T-helper 22 cell (primary cell): ENCODE data around the gene SMG1.
A peak's percentile ranks its signal among the peaks of the same experiment; 100 is the strongest.

ENCODE experiments used
- DNase-seq: peaks from one replicate; pipeline ENCODE4 v3.0.0-alpha.2; 2020; ENCODE audit warnings: low read depth

Gene SMG1

DNA sequence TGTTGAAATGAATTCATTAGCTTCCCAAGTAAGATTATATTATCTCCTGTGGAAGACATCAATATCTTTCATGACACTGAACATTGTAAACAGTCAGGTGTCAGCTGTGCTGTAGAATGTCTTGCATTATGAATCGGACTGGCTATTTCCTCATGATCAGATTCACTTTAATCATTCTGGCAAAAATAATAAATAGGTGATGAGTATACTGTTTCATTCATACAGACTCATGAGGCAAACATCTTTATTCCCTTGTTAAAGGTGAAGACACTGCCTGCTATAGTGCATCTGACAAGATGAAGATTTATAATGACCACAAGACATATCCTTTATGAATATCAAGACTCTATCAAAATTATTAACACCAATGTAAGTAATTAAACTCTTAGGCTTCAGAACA is 73.6 kb downstream of the SMG1 start:
- DNase-seq = no peak

DNA sequence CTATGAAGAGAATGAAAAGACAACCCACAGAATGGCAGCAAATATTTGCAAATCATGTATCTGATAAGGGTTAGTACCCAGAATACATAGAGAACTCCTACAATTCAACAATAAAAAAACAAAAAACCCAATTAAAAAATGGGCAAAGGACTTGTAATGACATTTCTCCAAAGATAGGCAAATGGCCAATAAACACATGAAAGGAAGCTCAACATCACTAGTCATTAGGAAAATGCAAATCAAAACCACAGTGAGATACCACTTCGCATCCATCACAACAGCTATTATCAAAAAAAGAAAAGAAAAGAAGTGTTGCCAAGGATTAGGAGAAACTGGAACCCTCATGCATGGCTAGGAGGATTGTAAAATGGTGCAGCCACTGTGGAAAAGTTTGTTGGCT is 79.8 kb downstream of the SMG1 start:
- no peak for DNase-seq

DNA sequence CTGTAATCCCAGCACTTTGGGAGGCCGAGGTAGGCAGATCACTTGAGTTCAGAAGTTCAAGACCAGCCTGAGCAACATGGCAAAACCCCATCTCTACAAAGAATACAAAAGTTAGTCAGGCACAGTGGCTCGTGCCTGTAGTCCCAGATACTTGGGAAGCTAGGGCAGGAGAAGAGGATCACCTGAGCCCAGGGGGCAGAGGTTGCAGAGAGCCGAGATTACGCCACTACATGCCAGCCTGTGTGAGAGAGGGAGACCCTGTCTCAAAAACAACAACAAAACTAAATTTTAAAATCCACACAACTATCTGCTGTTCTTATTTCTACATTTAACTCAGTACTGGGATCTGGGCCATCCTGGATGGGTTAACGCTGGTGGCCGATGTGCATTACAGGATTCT is 83.6 kb downstream of the SMG1 start:
- no peak for DNase-seq

DNA sequence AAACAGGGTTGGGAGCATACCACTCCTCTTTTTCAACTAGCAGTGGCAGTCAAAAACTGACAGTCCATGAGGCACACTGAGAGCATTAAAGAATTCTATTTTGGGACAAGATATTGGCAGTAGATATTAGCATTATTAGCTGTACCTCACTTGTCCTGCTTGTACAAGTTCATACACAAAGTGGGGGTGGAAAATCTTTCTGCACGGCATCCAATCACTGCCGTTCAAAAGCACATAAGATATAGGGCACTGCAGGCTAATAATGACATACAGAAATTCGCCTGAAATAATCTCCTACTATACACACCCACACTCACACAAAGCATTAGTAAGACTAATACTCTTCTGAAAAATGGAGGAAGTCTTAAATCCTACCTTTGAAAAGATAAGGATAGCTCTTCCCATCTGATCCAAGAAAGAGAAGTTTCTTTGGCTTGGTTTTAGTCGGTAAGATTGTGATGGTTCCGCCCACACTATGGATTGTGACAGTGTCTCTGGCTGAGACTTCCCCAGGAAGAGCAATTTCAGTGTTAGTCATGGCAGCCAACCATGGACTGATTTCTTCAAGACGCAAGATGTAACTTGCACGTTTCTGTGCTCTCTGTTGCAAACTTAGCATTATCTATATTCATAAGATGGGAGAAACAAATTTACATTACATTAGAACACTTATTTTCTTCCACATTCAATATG is 84.2 kb downstream of the SMG1 start:
- DNase-seq = no peak

DNA sequence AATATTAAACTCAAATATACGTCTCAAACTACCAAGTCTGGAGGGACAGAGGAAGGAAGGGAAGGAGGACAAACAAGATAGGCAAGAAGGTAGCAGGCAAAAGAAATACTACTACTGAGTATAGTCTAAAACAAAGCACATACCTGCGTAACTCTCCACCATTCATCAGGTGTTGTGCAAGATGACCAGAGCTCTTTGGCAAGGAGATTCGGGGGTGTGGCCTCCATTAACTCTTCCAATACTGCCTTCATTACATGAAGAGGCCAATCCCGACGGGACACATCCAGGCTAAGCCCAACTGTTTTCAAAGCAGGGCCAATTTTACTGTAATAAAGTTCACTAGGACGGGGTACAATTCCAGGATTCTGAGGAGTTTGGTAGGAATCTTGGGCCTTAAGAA is 86.7 kb downstream of the SMG1 start:
- DNase-seq = no peak

DNA sequence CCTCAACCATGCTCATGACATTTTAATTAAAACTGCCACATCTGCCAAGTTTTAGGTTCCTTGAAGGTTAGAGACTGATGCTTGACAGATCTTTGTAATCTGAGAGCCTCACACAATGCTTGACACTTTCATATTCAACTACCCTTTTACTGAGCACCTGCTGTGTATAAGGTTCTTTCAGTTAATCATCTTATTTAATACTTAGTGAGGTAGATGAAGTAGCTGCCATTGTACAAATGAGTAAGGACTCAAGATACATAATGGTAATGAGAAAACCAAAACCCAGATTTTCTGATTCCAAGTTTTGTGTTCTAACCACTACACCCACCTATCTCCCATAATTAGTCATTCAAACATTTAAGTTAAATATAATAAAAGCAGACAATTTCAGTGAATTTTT is 89.5 kb downstream of the SMG1 start:
- DNase-seq = no peak

DNA sequence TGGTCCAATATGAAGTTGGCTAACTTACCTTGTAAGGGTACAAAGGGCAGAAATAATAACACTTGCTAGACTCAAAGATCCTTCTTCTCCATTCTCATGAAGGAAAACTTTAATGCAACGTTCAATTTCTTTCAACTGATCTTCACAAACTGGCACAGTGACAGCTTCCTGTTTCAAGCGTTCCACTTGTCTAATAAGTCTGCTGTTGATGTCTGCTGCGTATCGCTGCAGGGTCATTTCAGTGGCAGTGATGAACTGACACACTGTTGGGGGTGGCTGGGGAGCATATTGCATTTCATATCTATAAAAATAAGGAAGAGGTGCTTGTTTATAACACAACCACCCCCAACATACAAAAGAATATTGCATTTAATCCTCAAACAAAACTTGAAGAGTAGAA is 91.3 kb downstream of the SMG1 start:
- DNase-seq = no peak

DNA sequence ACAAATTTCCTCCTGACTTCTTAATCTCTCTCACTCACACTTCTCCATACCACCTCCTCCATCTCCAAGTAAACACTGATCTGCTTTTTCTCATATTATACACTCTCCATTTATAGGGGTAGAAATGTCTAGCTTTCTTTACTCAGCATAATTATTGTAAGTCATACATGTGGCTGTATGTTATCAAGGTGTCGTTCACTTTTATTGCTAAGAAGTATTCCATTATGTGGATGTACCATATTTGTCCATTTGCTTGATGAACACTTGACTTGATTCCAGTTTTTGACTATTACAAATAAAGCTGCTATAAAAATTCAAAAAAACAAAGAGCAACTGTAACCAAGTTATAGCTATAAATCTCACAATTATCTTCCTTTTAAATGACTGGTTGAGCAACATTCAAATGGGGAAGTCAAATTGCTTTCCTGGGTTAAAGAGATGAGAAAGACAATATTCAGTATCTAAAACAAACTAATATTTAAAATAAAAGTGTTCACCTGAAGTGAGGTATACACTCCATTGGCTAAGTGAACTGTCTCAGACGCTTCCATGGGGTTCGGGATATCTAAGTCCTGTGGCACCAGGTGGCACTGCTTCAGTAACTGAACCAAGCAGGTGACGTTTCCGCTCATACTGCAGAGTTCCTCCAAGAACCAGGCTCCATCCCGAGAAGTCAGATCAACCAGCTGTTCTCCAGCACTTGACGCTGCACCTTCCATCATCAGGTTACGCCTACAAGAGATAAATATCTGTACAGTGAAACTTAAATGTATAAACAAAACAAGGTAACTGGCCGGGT is 92.3 kb downstream of the SMG1 start:
- DNase-seq = no peak

DNA sequence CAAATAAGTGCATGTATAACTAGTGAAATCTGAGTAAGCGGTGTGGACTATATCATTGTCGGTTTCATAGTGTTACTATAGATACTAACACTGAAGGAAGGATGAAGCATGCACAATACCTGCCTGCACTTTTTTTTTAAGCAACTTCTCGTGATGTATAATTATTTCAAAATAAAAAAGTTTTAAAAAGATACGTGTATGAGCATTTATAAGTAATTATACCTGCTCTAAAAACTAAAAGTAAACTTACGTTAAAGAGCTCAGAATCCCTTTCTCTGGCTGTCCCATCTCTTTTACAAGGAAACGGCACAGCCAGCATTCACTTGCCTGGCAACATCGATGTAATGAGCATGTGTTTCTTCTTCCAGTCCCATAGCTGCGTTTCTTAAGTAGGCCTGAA is 93.6 kb downstream of the SMG1 start:
- no peak for DNase-seq

DNA sequence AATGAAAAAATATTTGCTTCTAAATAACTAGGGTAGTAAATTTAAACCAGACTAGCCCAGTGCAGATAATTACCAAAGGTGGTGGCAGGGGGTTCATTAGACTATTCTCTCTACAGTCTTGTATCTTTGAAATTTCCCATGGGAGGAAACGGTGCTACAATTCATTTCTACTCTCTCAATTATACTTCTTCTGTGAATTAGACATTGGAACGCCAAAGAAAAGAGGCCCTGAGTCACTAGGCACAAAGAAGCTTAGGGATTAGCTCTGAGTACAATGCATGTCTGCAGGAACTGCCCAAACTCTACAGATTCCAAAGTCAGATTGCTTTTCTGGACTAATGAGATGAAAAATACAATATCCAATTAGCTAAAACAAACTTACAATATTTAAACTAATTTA is 94.2 kb downstream of the SMG1 start:
- DNase-seq = no peak

DNA sequence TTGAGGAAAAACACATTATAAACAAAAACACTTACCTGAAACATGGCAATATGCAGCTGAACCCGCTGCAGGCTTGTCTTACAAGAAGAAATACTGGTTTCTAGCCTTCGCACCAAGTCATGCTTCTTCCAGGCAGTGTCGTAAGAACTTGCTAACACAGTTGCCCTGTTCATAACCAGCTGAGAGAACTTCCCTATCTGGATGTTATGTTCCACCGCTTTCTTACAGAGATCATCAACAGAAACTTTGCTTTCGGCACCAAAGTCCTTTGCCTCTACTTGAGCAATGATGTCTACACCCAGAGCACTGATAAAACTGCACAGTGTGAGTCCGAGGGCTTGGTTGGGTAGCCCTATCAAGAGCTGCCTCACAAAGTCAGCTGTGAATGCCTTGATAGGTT is 97.0 kb downstream of the SMG1 start:
- DNase-seq = no peak

DNA sequence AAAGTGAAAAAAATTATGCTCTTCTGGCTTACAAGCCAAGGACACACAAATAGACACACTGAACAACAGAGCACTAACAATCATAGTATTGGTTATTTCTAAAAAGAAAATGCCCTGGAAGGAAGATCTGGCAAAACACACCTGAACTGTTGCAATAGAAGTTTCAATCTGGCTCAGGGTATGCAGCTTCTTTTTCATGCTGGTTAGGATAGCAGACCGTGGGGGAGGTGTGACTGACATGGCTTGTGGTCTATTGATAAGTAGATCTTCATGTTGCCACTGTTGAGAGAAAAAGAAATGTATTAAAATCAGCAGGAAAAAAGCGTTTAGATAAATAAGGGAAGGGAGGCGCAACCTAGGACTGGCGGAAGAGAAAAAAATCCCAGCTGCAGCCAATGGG is 98.3 kb downstream of the SMG1 start:
- DNase-seq = no peak

DNA sequence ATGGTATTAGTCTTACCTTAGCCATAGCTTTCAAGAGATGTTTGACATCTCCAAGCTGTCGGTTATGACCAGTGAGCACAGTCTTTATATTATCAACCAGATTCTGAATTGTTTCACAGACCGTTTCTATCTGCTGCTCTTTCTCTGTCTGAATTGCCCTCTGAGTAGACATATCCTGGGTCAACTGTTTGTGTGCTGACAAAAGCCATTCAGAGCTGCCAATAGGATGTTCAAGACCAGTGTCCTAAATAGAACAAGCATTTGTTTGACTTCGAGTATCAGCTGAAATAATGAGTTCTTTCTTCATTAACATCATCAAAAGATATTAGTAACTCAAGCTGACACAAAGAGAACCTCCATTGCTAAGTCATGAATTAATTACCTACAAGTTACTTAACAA is 109.9 kb downstream of the SMG1 start:
- DNase-seq = no peak

DNA sequence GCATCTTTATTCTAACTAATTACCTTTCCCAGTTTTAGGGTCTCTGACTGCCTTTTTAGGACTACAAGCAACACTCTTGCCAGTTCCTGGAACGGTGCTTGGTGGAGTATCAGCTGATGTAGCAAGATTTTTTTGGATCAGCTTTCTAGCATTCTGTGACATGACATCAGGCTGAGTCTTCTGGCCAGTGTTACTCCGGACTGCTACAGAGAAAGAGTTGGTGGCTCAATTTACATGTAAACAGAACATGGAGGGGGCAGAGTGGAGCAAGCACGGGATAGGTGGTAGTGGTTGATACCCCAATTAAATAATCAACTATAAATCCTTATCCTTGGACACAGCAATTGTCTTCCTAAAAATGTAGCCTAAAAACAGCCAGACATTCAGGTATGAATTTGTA is 114.3 kb downstream of the SMG1 start:
- no peak for DNase-seq

DNA sequence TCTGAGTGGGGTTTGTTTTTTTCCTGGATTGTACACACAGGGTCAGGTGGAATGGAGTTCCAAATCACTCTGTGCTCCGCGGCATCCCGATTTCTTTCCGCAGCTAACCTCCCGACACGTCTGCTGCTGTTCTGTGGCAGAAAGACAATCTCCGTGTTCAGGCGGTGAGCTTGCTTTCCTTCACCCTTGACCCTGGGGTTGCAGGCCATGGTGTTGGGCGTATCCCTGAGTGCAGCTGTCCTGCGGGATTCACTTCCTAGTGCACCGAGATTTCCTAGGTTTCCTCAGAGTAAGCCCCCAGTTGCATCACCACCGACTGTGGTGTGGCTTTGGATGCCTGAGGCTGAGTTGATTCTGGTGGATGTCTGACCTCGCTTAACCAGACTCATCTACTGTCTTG is 117.0 kb downstream of the SMG1 start:
- no peak for DNase-seq

DNA sequence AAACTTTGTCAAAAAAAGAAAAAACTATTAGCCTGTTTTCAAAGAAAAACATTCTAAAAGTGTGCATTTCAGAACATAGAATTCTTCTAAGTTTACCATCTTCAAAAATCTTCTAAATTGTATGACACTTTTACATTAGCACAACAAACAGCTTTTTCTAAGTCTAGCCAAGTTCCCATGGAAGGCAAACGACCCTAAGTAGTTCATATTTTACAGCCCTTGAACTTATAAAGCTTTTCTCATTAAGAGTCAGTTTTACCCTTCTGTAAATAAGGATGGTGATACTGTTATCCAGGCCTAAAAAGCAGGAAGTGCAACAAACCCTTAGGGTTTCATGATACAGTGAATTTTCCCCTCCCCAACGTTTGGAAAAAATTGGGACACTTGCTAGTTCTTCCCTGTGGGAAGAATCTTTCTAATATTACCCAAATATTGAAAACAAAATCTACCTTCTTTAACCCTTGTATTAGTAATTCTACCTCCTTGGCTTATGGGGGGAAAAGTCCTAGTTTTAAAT is 120.9 kb downstream of the SMG1 start:
- no peak for DNase-seq

DNA sequence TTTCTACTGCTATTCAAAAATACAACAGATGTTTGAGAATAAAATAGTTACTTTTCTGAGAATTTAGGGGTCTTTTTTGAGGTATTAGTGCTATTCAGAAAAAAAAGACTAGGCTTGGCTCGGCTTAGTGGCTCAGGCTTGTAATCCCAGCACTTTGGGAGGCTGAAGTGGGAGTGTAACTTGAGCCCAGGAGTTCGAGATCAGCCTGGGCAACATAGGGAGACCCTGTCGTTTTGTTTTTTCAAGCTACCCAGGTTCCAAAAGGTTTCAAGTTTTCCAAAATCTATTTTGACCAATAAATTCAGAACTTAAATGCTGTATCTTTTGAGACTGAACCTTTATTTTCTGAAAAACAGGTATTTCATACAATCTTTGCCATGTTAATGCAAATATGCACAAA is 121.7 kb downstream of the SMG1 start:
- DNase-seq = no peak

DNA sequence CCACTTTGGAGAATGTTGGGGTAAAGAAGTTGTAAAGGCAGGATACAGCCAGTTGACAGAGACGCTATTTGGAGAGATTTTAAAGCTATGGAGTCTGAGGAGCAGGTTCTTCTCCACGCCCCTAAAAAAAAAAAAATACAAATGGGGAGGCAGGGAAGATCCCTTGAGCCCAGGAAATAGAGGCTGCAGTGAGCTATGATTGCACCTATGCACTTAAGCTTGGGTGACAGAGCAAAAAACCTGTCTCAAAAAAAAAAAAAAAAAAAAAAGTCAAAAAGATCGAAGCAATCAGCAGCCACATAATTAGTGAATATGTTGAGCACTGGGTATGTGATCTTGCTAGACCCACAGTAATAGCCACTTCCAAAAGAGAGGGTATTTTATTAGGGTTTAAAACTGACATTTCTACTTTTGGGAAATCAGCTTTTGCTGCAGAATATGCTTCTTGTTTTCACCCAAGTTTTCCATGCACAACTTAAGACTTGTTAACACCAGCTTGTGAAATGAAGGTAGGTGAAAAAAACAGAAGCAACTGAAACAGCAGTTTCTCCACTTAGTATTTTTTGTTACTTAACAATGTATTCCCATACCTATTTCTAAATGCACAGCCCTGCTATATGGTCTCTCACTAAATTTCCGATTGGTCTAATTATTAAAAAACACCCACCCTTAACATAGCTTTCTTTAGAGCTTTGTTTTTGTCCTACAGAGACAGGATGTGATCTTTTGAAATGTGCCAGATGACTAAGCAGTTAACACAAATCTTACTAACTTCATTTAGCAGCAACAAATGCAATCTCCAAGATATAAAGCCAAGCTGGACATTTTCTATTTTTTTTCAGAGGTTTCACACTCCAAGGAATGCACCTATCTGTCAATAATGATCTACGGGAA is 122.4 kb downstream of the SMG1 start:
- no peak for DNase-seq

DNA sequence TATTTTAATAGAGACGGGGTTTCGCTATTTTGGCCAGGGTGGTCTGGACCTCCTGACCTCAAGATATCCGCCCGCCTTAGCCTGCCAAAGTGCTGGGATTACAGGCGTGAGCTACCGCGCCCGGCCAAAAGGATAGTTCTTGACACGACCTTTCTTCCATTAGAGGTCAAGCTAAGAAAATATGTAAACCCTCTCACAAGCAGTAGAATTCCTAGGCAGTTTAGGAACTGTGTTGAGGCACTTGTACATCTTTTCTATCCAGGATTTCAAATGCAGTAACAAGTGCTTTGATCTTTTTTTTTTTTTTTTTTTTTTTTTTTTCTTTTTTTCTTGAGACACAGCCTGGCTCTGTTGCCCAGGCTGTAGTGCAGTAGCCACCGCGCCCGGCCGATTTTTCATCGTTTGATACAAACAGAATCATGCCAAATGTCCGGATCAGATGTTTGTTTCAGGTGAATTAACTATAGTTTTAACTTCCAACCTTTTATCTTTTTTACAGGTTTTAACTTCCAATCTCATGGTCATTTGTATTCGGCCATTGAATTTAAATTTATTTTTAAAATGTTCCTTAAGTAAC is 123.4 kb downstream of the SMG1 start:
- no peak for DNase-seq

DNA sequence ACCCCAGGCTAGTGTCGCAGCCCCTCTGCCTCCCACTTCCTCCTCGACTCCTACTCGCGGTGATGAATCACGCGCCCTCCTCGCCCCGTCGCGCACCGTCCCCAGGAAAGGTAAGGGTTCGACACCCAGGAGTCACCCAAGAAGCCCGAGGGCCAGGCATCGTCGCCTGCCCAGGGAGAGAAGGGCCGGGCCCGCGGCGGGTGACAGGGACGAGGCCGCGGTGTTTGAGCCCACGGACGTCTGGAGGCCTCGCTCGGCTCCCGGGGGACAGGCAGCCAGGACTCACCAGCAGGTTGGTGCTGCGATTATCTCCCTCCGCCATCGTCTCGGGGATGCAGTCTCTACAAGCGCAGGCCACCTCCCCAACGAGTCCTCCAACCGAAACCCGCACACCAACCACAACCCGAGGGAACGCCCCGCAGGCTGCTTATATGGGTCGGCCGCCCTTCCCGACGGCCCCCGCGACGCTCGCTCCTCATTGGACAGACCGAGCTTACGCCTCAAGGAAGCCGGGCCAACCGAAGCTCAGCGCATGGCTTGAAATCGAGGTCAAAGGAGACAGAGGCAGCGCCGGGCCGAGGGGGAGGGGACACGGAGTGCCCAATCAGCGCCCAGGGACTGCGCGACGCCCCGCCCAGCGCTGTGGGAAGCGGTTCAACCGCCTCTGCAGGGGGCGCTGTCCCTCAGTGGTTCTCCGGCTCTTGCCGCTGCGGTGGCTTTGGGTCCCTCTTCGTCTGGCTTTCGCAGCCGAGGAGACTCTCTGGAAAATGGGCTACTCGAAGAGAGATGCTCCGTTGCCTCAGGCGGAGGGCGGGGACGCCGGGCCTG is 124.8 kb downstream of the SMG1 start, which contains the start of gene ARL6IP1:
TSS of gene ARL6IP1 (minus strand) at position 405 of the 828 bp plus-strand sequence. CDS start at position 322, 83 bp downstream.
- DNase-seq = peak; percentile 99

DNA sequence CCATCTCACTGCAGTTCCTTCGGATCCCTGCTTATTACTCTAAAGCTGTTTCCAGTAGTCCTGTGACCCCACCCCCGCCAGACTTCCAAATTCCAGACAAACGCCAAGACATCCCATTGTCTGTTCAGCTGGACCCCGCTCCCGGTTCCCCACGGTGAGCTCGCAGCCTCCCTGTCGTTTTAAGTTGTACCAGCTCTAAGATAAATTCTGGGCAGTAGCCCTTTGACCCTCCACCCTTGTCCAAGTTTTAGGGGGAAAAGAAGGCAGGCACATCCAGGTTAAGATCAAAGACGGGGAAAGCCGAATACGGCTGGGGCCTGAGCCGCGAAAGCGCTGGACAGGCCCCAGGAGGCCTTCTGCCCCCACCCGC is 125.4 kb downstream of the SMG1 start:
- DNase-seq = no peak
